Endothelial cell of umbilical vein (primary cell): ENCODE data around the gene HCLS1. TPM values are rescaled to one million over a fixed set of nuclear protein-coding genes. Genes with fewer than 3 reads are reported as not detected.

Experiments used
- BruUV-seq: library from RNA; stranded (reverse); fragments of 400-500 nt; replicated peaks from 2 replicates; lab custom pipeline; 2021; lab: Mats Ljungman, UMichigan
- CTCF ChIA-PET: fragments of 300-600, 350-600 bp; sonication (Branson Sonifier 250); formaldehyde crosslinking; loops from one replicate; lab custom pipeline; 2021; ENCODE audit warnings: antibody characterized with exemption, inconsistent platforms; lab: Charles Lee
- POLR2A ChIA-PET: fragments of 300-600, 350-600 bp; sonication (Branson Sonifier 250); formaldehyde crosslinking; loops from one replicate; lab custom pipeline; 2021; ENCODE audit warnings: antibody characterized with exemption, inconsistent platforms; lab: Charles Lee
- DNase-seq: peaks from one replicate; pipeline ENCODE4 v3.0.0-alpha.2; 2011; ENCODE audit warnings: low read depth, low spot score
- FAIRE-seq: peaks from 2 replicates; lab custom pipeline; 2011; peaks lifted over from hg19 to GRCh38; lab: Jason Lieb, UNC
- H2AFZ ChIP-seq: 2 replicates; pipeline ENCODE4 v1.6.0; 2012; ENCODE audit warnings: low read depth, low read length, control low read depth, inconsistent platforms
- H3K27ac ChIP-seq: 2 replicates; pipeline ENCODE4 v1.5.1; 2011; ENCODE audit warnings: low read depth, mild to moderate bottlenecking, control low read depth, low read length, moderate library complexity; ENCODE audit not compliant: insufficient read depth
- H3K27me3 ChIP-seq, 2 experiments: 2 replicates each; pipeline versions ENCODE4 v1.6.0 to v1.6.1; 2011; ENCODE audit warnings: low read length in 2 of 2, mixed read lengths in 1 of 2; ENCODE audit not compliant: control insufficient read depth in 2 of 2, insufficient read depth in 2 of 2
- H3K36me3 ChIP-seq, 2 experiments: 2 replicates in 1 of 2; 3 replicates in 1 of 2; pipeline ENCODE4 v1.5.1; 2011; ENCODE audit warnings: low read length in 2 of 2, mild to moderate bottlenecking in 1 of 2, moderate library complexity in 1 of 2; ENCODE audit not compliant: control insufficient read depth in 2 of 2, insufficient read depth in 2 of 2; ENCODE audit errors: extremely low read depth in 1 of 2
- H3K4me1 ChIP-seq: 3 replicates; pipeline ENCODE4 v1.5.1; 2011; ENCODE audit warnings: mild to moderate bottlenecking, low read length; ENCODE audit not compliant: control insufficient read depth, insufficient read depth; ENCODE audit errors: extremely low read depth
- H3K4me2 ChIP-seq: 2 replicates; pipeline ENCODE4 v1.6.1; 2011; ENCODE audit warnings: low read length, control low read depth, mixed read lengths; ENCODE audit not compliant: insufficient read depth
- H3K4me3 ChIP-seq, 3 experiments: fragments of 200-600 bp in 1 of 3; sonication (generic), shearing (Covaris generic) in 1 of 3; replicated peaks in 1 of 3; 2 replicates each; pipeline ENCODE4 v1.5.1; 2011 to 2016; ENCODE audit warnings: control low read depth in 3 of 3, low read length in 3 of 3, mild to moderate bottlenecking in 2 of 3, inconsistent platforms in 1 of 3, low read depth in 1 of 3, moderate library complexity in 1 of 3; ENCODE audit not compliant: insufficient read depth in 1 of 3
- H3K79me2 ChIP-seq: 2 replicates; pipeline ENCODE4 v1.6.0; 2012; ENCODE audit warnings: low read length, inconsistent platforms; ENCODE audit not compliant: control insufficient read depth, insufficient read depth
- H3K9ac ChIP-seq: replicated peaks from 2 replicates; pipeline ENCODE3; 2011; ENCODE audit warnings: low read length, control low read depth; ENCODE audit not compliant: insufficient read depth; ENCODE audit errors: extremely low read depth
- H3K9me1 ChIP-seq: replicated peaks from 3 replicates; pipeline ENCODE4 v1.6.0; 2011; ENCODE audit warnings: mild to moderate bottlenecking, low read length; ENCODE audit not compliant: control insufficient read depth, insufficient read depth; ENCODE audit errors: extremely low read depth
- H3K9me3 ChIP-seq: replicated peaks from 2 replicates; pipeline ENCODE4 v1.5.1; 2012; ENCODE audit warnings: low read length, inconsistent platforms; ENCODE audit not compliant: control insufficient read depth, insufficient read depth
- H4K20me1 ChIP-seq: replicated peaks from 2 replicates; pipeline ENCODE3; 2011; ENCODE audit warnings: mild to moderate bottlenecking, low read length; ENCODE audit not compliant: control insufficient read depth, insufficient read depth; ENCODE audit errors: extremely low read depth
- EZH2 ChIP-seq: IDR thresholded peaks from 2 replicates; pipeline ENCODE4 v1.6.1; 2012; ENCODE audit warnings: borderline replicate concordance, low read depth, mild to moderate bottlenecking, moderate library complexity, low read length, inconsistent platforms; ENCODE audit not compliant: severe bottlenecking
- GATA2 ChIP-seq: IDR thresholded peaks from 2 replicates; pipeline ENCODE4 v1.7.0; 2011; ENCODE audit warnings: low read depth, mild to moderate bottlenecking, moderate library complexity, mixed read lengths, low read length; ENCODE audit not compliant: insufficient read length, insufficient read depth
- JUN ChIP-seq: IDR thresholded peaks from 2 replicates; pipeline ENCODE4 v1.6.1; 2011; ENCODE audit warnings: borderline replicate concordance, low read depth; ENCODE audit not compliant: insufficient read length, insufficient read depth
- MYC ChIP-seq: IDR thresholded peaks from one replicate; pipeline ENCODE4 v1.6.1; 2011; ENCODE audit warnings: mild to moderate bottlenecking, low read depth, low read length
- POLR2A ChIP-seq: IDR thresholded peaks from 2 replicates; pipeline ENCODE4 v1.6.1; 2012; ENCODE audit warnings: low read depth, mild to moderate bottlenecking, control low read depth, low read length
- POLR2AphosphoS5 ChIP-seq: IDR thresholded peaks from 2 replicates; pipeline ENCODE4 v1.6.1; 2012; ENCODE audit warnings: low read depth, mild to moderate bottlenecking, control low read depth, low read length, moderate library complexity; ENCODE audit not compliant: insufficient read depth
- dilution Hi-C: fragments of 300-500 bp; cut with MboI; formaldehyde crosslinking; loops from one replicate; pipeline ENCODE4 v1.15.0; 2019; ENCODE audit warnings: low sequenced_read_pairs; ENCODE audit not compliant: extremely low pct_ligation_motif_present
- intact Hi-C: fragments of 100-400 bp; cut with micrococcal nuclease; formaldehyde crosslinking; loops from one replicate; pipeline ENCODE4 v1.10.0; 2022
- polyA plus RNA-seq, 4 experiments: library from polyadenylated mRNA; depleted of rRNA in 3 of 4; stranded (reverse) in 3 of 4; unstranded in 1 of 4; fragments of >200 nt; gene quantifications; 2 replicates each; pipeline versions ENCODE4 v1.2.1 to v1.2.3, GENCODE V29; 2011 to 2012; ENCODE audit warnings: missing spikeins in 1 of 4
- total RNA-seq: library from RNA; stranded (reverse); gene quantifications from 2 replicates; pipeline ENCODE4 v1.2.3, GENCODE V29; 2021

HCLS1 gene
- total and polyA plus RNA-seq, 2 donors (not counting 3 experiments of a cell fraction or from before 2014, with no cell fraction given) = 51.9 to 63.5 TPM

- DNase-seq (no peak), FAIRE-seq (no peak)
- Histone ChIP-seq H3K36me3 (peaks cover 3 to 11% of the 10 kb centered on the region in 2 experiments), H2AFZ (no peak overlapping the region), H3K9ac (no peak overlapping the region), H4K20me1 (no peaks in the 10 kb centered on the region), H3K4me2 (no peak overlapping the region), H3K27ac (no peak overlapping the region), H3K9me3 (no peaks in the 10 kb centered on the region), H3K27me3 (no peaks in the 10 kb centered on the region), H3K79me2 (no peaks in the 10 kb centered on the region), H3K4me1 (no peaks in the 10 kb centered on the region), H3K9me1 (no peaks in the 10 kb centered on the region), H3K4me3 (no peak overlapping the region)
- no peak for TF ChIP-seq POLR2AphosphoS5
- intact Hi-C loops = no loop called here
- no TSS peak for BruUV-seq
- dilution Hi-C loops = no loop called here
- POLR2A ChIA-PET = no interaction called here
- CTCF ChIA-PET = interaction anchor here (0.9 to 1.6 kb wide), 2 partner anchors 17 to 23 kb away, joined by 3 read pairs; no protein-coding TSS in a partner anchor
Measured at GRCh38 chr3:121698901-121699300, 38.2 kb upstream of the HCLS1 start.

- Histone ChIP-seq H3K9me3 (no peaks in the 10 kb centered on the region), H3K79me2 (no peaks in the 10 kb centered on the region), H3K27ac (no peak overlapping the region), H3K9ac (no peak overlapping the region), H4K20me1 (no peaks in the 10 kb centered on the region), H3K27me3 (no peaks in the 10 kb centered on the region), H3K36me3 (peaks cover 3 to 11% of the 10 kb centered on the region in 2 experiments), H2AFZ (no peak overlapping the region), H3K4me2 (no peak overlapping the region), H3K4me3 (no peak overlapping the region), H3K4me1 (no peaks in the 10 kb centered on the region), H3K9me1 (no peaks in the 10 kb centered on the region)
- no TSS peak for BruUV-seq
- no peak for FAIRE-seq
- POLR2A ChIA-PET = no interaction called here
- dilution Hi-C loops (no loop called here), intact Hi-C loops (no loop called here)
- CTCF ChIA-PET = interaction anchor here (0.6 to 1.6 kb wide), 2 partner anchors 8 to 22 kb away, joined by 3 read pairs; no protein-coding TSS in a partner anchor
- no peak for TF ChIP-seq MYC
- TF ChIP-seq POLR2A = no peak
- no peak for TF ChIP-seq EZH2
- no peak for TF ChIP-seq GATA2
- TF ChIP-seq POLR2AphosphoS5 = no peak
- no peak for TF ChIP-seq JUN
- no peak for DNase-seq
Measured at GRCh38 chr3:121698476-121698875, 37.8 kb upstream of the HCLS1 start.
